K562 (cell line): ENCODE results near the gene RNF6. TPM values are rescaled to one million over a fixed set of nuclear protein-coding genes. Genes with fewer than 3 reads are reported as not detected.

Experiments used
- BDP1 ChIP-seq: IDR thresholded peaks from 3 replicates; pipeline ENCODE4 v1.6.1; 2011; ENCODE audit not compliant: insufficient read length, insufficient read depth
- CBX5 ChIP-seq: IDR thresholded peaks from 2 replicates; pipeline ENCODE4 v1.6.1; 2014; ENCODE audit warnings: low read depth, borderline replicate concordance
- DMBX1 ChIP-seq: fragments of 250-450 bp; sonication (Bioruptor Pico); IDR thresholded peaks from 2 replicates; pipeline ENCODE4 v1.8.0; 2022; ENCODE audit warnings: inconsistent platforms, mild to moderate bottlenecking, moderate library complexity, borderline replicate concordance
- EHMT2 ChIP-seq: fragments of 450-650 bp; IDR thresholded peaks from 2 replicates; pipeline ENCODE4 v1.6.1; 2018; ENCODE audit warnings: antibody characterized with exemption
- GABPB2 ChIP-seq: fragments of 250-450 bp; sonication (Bioruptor Pico); conservative IDR thresholded peaks from 2 replicates; pipeline ENCODE4 v1.5.1; 2021; ENCODE audit warnings: mild to moderate bottlenecking
- NCOA1 ChIP-seq: fragments of 450-650 bp; IDR thresholded peaks from 2 replicates; pipeline ENCODE4 v1.6.1; 2016; ENCODE audit warnings: low read depth
- PHF20 ChIP-seq: fragments of 450-650 bp; IDR thresholded peaks from 2 replicates; pipeline ENCODE4 v1.6.1; 2018; ENCODE audit not compliant: partially characterized antibody
- POLR2A ChIP-seq: fragments of 450-650 bp; conservative IDR thresholded peaks from 2 replicates; pipeline ENCODE4 v1.6.1; 2016
- PTBP1 ChIP-seq: fragments of 200-400 bp; formaldehyde crosslinking; IDR thresholded peaks from 2 replicates; pipeline ENCODE4 v1.6.1; 2017; ENCODE audit warnings: low read depth, low read length
- SRSF3 ChIP-seq: fragments of 200-400 bp; formaldehyde crosslinking; IDR thresholded peaks from 2 replicates; pipeline ENCODE4 v1.6.1; 2016; ENCODE audit warnings: mild to moderate bottlenecking, low read length, moderate library complexity; ENCODE audit not compliant: insufficient read depth
- TAL1 ChIP-seq: fragments of 450-650 bp; IDR thresholded peaks from 2 replicates; pipeline ENCODE4 v1.6.1; 2016; ENCODE audit warnings: mild to moderate bottlenecking
- TRIM24 ChIP-seq, 2 experiments: fragments of 450-650 bp; IDR thresholded peaks; 2 replicates each; pipeline ENCODE4 v1.6.1; 2016
- ZNF239 ChIP-seq: fragments of 250-450 bp; sonication (Bioruptor Pico); IDR thresholded peaks from 2 replicates; pipeline ENCODE4 v1.4.0; 2020; ENCODE audit warnings: mild to moderate bottlenecking
- ZNF586 ChIP-seq: fragments of 450-650 bp; formaldehyde crosslinking; conservative IDR thresholded peaks from 2 replicates; pipeline ENCODE4 v1.4.0; 2020; ENCODE audit warnings: mild to moderate bottlenecking, moderate library complexity
- polyA plus RNA-seq, 8 experiments: library from polyadenylated mRNA; depleted of rRNA in 4 of 8; stranded (reverse) in 5 of 8; unstranded in 3 of 8; fragments of >200 nt; fragmentation: Nextera tagmentation in 2 of 8; fragmentation: Illumina TruSeq in 1 of 8; extraction: Ambion mirVana in 2 of 8; extraction: Trizol in 1 of 8; gene quantifications; 2 replicates each; pipeline versions ENCODE4 v1.2.1 to v1.2.3, GENCODE V29; 2011 to 2014; ENCODE audit warnings: inconsistent platforms in 1 of 8, missing spikeins in 1 of 8
- total RNA-seq, 7 experiments: library from RNA; depleted of rRNA in 6 of 7; stranded (reverse); fragments of >200 nt in 6 of 7; fragmentation: Illumina TruSeq in 2 of 7; extraction: Trizol in 2 of 7; gene quantifications; 2 replicates each; pipeline versions ENCODE4 v1.2.1 to v1.2.3, GENCODE V29; 2011 to 2021; ENCODE audit warnings: low replicate concordance in 1 of 7
- TF ChIP-seq, protein P1 (sequence below): fragments of 450-650 bp; IDR thresholded peaks from 2 replicates; pipeline ENCODE4 v1.7.0; 2016; ENCODE audit warnings: borderline replicate concordance
- TF ChIP-seq, protein P2 (sequence below): fragments of 250-450 bp; sonication (Bioruptor Pico); IDR thresholded peaks from 2 replicates; pipeline ENCODE4 v1.5.0; 2021; ENCODE audit warnings: mild to moderate bottlenecking, borderline replicate concordance
- TF ChIP-seq, protein P3 (sequence below): fragments of 250-450 bp; sonication (Bioruptor Pico); IDR thresholded peaks from 2 replicates; pipeline ENCODE4 v1.4.0; 2020
- TF ChIP-seq, protein P4 (sequence below): fragments of 450-650 bp; IDR thresholded peaks from 2 replicates; pipeline ENCODE4 v1.6.1; 2018; ENCODE audit warnings: mild to moderate bottlenecking, low read depth; ENCODE audit not compliant: partially characterized antibody

Gene RNF6
- total and polyA plus RNA-seq, 9 of the 15 experiments (the other 6 are each of a cell fraction or from before 2014, with no cell fraction given) = 12.0 to 31.4 (median 22.3) TPM

DNA sequence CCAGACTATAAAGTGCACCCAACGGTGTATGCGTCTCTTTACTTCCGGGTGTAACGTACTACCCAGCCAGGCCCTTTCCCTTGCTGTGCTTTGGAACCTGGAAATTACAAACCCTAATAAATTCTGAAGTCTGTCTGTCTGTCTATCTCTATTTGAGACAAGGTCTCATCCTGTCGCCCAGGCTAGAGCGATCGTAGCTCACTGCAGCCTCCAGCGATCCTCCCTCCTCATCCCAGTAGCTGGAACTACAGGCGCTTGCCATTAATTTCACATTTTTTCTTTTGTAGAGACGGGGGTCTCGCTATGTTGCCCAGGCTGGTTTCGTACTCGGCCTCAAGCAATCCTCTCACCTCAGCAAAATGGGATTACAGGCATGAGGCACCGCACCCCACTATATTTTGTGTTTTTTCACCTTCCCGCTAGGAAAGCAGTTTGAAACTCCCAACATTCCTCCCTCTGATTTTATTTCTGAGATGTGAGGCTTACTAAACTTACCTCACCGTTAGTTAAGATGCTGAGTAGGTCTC is 469 bp upstream of the RNF6 start (continued):
- TF ChIP-seq, protein P1, sequence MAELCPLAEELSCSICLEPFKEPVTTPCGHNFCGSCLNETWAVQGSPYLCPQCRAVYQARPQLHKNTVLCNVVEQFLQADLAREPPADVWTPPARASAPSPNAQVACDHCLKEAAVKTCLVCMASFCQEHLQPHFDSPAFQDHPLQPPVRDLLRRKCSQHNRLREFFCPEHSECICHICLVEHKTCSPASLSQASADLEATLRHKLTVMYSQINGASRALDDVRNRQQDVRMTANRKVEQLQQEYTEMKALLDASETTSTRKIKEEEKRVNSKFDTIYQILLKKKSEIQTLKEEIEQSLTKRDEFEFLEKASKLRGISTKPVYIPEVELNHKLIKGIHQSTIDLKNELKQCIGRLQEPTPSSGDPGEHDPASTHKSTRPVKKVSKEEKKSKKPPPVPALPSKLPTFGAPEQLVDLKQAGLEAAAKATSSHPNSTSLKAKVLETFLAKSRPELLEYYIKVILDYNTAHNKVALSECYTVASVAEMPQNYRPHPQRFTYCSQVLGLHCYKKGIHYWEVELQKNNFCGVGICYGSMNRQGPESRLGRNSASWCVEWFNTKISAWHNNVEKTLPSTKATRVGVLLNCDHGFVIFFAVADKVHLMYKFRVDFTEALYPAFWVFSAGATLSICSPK = no peak
- TF ChIP-seq, protein P2, sequence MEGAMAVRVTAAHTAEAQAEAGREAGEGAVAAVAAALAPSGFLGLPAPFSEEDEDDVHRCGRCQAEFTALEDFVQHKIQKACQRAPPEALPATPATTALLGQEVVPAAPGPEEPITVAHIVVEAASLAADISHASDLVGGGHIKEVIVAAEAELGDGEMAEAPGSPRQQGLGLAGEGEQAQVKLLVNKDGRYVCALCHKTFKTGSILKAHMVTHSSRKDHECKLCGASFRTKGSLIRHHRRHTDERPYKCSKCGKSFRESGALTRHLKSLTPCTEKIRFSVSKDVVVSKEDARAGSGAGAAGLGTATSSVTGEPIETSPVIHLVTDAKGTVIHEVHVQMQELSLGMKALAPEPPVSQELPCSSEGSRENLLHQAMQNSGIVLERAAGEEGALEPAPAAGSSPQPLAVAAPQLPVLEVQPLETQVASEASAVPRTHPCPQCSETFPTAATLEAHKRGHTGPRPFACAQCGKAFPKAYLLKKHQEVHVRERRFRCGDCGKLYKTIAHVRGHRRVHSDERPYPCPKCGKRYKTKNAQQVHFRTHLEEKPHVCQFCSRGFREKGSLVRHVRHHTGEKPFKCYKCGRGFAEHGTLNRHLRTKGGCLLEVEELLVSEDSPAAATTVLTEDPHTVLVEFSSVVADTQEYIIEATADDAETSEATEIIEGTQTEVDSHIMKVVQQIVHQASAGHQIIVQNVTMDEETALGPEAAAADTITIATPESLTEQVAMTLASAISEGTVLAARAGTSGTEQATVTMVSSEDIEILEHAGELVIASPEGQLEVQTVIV (CRISPR knock-in tag) = no peak
- peak; percentile 12 for TF ChIP-seq PHF20
- no peak for TF ChIP-seq EHMT2
- TF ChIP-seq BDP1 = no peak
- no peak for TF ChIP-seq PTBP1
- TF ChIP-seq TAL1 = no peak
- TF ChIP-seq, protein P3, sequence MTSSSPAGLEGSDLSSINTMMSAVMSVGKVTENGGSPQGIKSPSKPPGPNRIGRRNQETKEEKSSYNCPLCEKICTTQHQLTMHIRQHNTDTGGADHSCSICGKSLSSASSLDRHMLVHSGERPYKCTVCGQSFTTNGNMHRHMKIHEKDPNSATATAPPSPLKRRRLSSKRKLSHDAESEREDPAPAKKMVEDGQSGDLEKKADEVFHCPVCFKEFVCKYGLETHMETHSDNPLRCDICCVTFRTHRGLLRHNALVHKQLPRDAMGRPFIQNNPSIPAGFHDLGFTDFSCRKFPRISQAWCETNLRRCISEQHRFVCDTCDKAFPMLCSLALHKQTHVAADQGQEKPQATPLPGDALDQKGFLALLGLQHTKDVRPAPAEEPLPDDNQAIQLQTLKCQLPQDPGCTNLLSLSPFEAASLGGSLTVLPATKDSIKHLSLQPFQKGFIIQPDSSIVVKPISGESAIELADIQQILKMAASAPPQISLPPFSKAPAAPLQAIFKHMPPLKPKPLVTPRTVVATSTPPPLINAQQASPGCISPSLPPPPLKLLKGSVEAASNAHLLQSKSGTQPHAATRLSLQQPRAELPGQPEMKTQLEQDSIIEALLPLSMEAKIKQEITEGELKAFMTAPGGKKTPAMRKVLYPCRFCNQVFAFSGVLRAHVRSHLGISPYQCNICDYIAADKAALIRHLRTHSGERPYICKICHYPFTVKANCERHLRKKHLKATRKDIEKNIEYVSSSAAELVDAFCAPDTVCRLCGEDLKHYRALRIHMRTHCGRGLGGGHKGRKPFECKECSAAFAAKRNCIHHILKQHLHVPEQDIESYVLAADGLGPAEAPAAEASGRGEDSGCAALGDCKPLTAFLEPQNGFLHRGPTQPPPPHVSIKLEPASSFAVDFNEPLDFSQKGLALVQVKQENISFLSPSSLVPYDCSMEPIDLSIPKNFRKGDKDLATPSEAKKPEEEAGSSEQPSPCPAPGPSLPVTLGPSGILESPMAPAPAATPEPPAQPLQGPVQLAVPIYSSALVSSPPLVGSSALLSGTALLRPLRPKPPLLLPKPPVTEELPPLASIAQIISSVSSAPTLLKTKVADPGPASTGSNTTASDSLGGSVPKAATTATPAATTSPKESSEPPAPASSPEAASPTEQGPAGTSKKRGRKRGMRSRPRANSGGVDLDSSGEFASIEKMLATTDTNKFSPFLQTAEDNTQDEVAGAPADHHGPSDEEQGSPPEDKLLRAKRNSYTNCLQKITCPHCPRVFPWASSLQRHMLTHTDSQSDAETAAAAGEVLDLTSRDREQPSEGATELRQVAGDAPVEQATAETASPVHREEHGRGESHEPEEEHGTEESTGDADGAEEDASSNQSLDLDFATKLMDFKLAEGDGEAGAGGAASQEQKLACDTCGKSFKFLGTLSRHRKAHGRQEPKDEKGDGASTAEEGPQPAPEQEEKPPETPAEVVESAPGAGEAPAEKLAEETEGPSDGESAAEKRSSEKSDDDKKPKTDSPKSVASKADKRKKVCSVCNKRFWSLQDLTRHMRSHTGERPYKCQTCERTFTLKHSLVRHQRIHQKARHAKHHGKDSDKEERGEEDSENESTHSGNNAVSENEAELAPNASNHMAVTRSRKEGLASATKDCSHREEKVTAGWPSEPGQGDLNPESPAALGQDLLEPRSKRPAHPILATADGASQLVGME = no peak
- peak in 1 of 2 experiments; percentile 17; a peak in 1 of 4 replicates for TF ChIP-seq TRIM24 (IDR thresholded peaks at IDR 0.05)
- peak; percentile 64 for TF ChIP-seq NCOA1
- peak; percentile 24; the same call in 1 of the 2 replicates for TF ChIP-seq POLR2A
- no peak for TF ChIP-seq ZNF586 (CRISPR knock-in tag)
- TF ChIP-seq CBX5 = no peak
- no peak for TF ChIP-seq ZNF239 (CRISPR knock-in tag)
- TF ChIP-seq SRSF3 = no peak
- no peak for TF ChIP-seq GABPB2 (CRISPR knock-in tag)
- TF ChIP-seq, protein P4, sequence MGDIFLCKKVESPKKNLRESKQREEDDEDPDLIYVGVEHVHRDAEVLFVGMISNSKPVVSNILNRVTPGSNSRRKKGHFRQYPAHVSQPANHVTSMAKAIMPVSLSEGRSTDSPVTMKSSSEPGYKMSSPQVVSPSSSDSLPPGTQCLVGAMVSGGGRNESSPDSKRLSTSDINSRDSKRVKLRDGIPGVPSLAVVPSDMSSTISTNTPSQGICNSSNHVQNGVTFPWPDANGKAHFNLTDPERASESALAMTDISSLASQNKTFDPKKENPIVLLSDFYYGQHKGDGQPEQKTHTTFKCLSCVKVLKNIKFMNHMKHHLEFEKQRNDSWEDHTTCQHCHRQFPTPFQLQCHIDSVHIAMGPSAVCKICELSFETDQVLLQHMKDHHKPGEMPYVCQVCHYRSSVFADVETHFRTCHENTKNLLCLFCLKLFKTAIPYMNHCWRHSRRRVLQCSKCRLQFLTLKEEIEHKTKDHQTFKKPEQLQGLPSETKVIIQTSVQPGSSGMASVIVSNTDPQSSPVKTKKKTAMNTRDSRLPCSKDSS = no peak
- TF ChIP-seq DMBX1 (CRISPR knock-in tag) = no peak
